ENCODE results near the gene SLC10A3. TPM values are rescaled to one million over a fixed set of nuclear protein-coding genes. Genes with fewer than 3 reads are reported as not detected.

The SLC10A3 gene
- total RNA-seq, 2 experiments from 2014 or later, result 14.4 to 16.1 TPM

- H3K27me3 Mint-ChIP-seq, result no peaks in the 10 kb centered on the region
- CTCF ChIA-PET, result no interaction called here
- intact Hi-C loops (cut with micrococcal nuclease), result loop anchor here (5.0 kb wide), 1 partner anchor 37 kb away; the partner anchor contains the start of gene FAM50A
- DNase-seq, result peak; percentile 96
- peak within 1 kb of the TSS; percentile 95 for H3K27ac Mint-ChIP-seq
- no peaks in the 10 kb centered on the region for H3K36me3 Mint-ChIP-seq
- POLR2A ChIA-PET, result interaction anchor here (0.6 to 1.3 kb wide), 4 partner anchors 8 to 79 kb away, joined by 3 to 4 read pairs (median 3); partner anchors contain the start of gene UBL4A
- H3K4me1 Mint-ChIP-seq (ENCODE audit: low read depth), result peaks cover 19% of the 10 kb centered on the region
- H3K9me3 Mint-ChIP-seq, result no peaks in the 10 kb centered on the region
- H3K4me3 Mint-ChIP-seq, result peak within 1 kb of the TSS; percentile 81
Measured at GRCh38 chrX:154478728-154479622, 11.5 kb downstream of the SLC10A3 start, which contains the start of gene LAGE3. TSS of gene LAGE3 (minus strand) at chrX:154479281. CDS start at chrX:154478915, 366 bp downstream.

- Mint-ChIP-seq H3K4me1 (ENCODE audit: low read depth) (peaks cover 15% of the 10 kb centered on the region), H3K4me3 (peak overlapping the region; percentile 81), H3K27me3 (no peaks in the 10 kb centered on the region), H3K27ac (peak overlapping the region; percentile 77), H3K9me3 (no peaks in the 10 kb centered on the region), H3K36me3 (no peaks in the 10 kb centered on the region)
- intact Hi-C loops (cut with micrococcal nuclease), result loop anchor here (5.0 kb wide), 1 partner anchor 36 kb away; the partner anchor contains the start of gene FAM50A
- no peak for DNase-seq
- CTCF ChIA-PET, result interaction anchor here (1.1 kb wide), 1 partner anchor 79 kb away, joined by 3 read pairs; no protein-coding TSS in a partner anchor
- POLR2A ChIA-PET, result interaction anchor here (0.6 to 1.3 kb wide), 4 partner anchors 9 to 78 kb away, joined by 3 to 4 read pairs (median 3); partner anchors contain the start of gene UBL4A
Measured at GRCh38 chrX:154477891-154478477, 12.4 kb downstream of the SLC10A3 start.

- DNase-seq, result no peak
- Mint-ChIP-seq H3K4me3 (no peak overlapping the region), H3K27me3 (no peaks in the 10 kb centered on the region), H3K9me3 (no peaks in the 10 kb centered on the region), H3K27ac (peak overlapping the region; percentile 8), H3K36me3 (no peaks in the 10 kb centered on the region), H3K4me1 (ENCODE audit: low read depth) (peaks cover 15% of the 10 kb centered on the region)
- CTCF ChIA-PET, result no interaction called here
- POLR2A ChIA-PET, result no interaction called here
- intact Hi-C loops (cut with micrococcal nuclease), result loop anchor here (5.0 kb wide), 1 partner anchor 35 kb away; the partner anchor contains the start of gene FAM50A
Measured at GRCh38 chrX:154476821-154477220, 13.6 kb downstream of the SLC10A3 start.

GRCh38 chrX:154473683-154474082, 16.7 kb downstream of the SLC10A3 start:
- POLR2A ChIA-PET, result no interaction called here
- H3K27me3 Mint-ChIP-seq, result no peaks in the 10 kb centered on the region
- H3K4me3 Mint-ChIP-seq, result no peak overlapping the region
- H3K4me1 Mint-ChIP-seq (ENCODE audit: low read depth), result peaks cover 13% of the 10 kb centered on the region
- CTCF ChIA-PET, result no interaction called here
- H3K27ac Mint-ChIP-seq, result peak overlapping the region; percentile 39
- DNase-seq, result no peak
- H3K36me3 Mint-ChIP-seq, result no peaks in the 10 kb centered on the region
- no peaks in the 10 kb centered on the region for H3K9me3 Mint-ChIP-seq
- intact Hi-C loops (cut with micrococcal nuclease), result no loop called here

- Mint-ChIP-seq H3K27me3 (no peaks in the 10 kb centered on the region), H3K4me3 (no peak overlapping the region), H3K9me3 (no peaks in the 10 kb centered on the region), H3K4me1 (ENCODE audit: low read depth) (peaks cover 8% of the 10 kb centered on the region), H3K36me3 (no peaks in the 10 kb centered on the region), H3K27ac (peak overlapping the region; percentile 39)
- intact Hi-C loops (cut with micrococcal nuclease), result no loop called here
- DNase-seq, result no peak
- POLR2A ChIA-PET, result interaction anchor here (0.7 kb wide), 1 partner anchor 20 kb away, joined by 3 read pairs; no protein-coding TSS in a partner anchor
- CTCF ChIA-PET, result no interaction called here
Measured at GRCh38 chrX:154472685-154473632, 17.5 kb downstream of the SLC10A3 start.

- Mint-ChIP-seq H3K4me3 (no peak overlapping the region), H3K4me1 (ENCODE audit: low read depth) (peaks cover 3% of the 10 kb centered on the region), H3K27ac (no peak overlapping the region), H3K9me3 (no peaks in the 10 kb centered on the region), H3K27me3 (no peaks in the 10 kb centered on the region), H3K36me3 (no peaks in the 10 kb centered on the region)
- no peak for DNase-seq
- CTCF ChIA-PET, result no interaction called here
- POLR2A ChIA-PET, result interaction anchor here (0.7 kb wide), 1 partner anchor 19 kb away, joined by 3 read pairs; no protein-coding TSS in a partner anchor
- intact Hi-C loops (cut with micrococcal nuclease), result no loop called here
Measured at GRCh38 chrX:154471839-154472684, 18.4 kb downstream of the SLC10A3 start.

- H3K9me3 Mint-ChIP-seq, result no peaks in the 10 kb centered on the region
- no peak overlapping the region for H3K4me3 Mint-ChIP-seq
- peaks cover 3% of the 10 kb centered on the region for H3K4me1 Mint-ChIP-seq (ENCODE audit: low read depth)
- no peaks in the 10 kb centered on the region for H3K36me3 Mint-ChIP-seq
- no peak overlapping the region for H3K27ac Mint-ChIP-seq
- no peaks in the 10 kb centered on the region for H3K27me3 Mint-ChIP-seq
- ChIA-PET CTCF (no interaction called here), POLR2A (no interaction called here)
- intact Hi-C loops (cut with micrococcal nuclease), result no loop called here
- DNase-seq, result no peak
Measured at GRCh38 chrX:154470914-154471568, 19.4 kb downstream of the SLC10A3 start.

- ChIA-PET CTCF (no interaction called here), POLR2A (no interaction called here)
- no peaks in the 10 kb centered on the region for H3K36me3 Mint-ChIP-seq
- H3K4me1 Mint-ChIP-seq (ENCODE audit: low read depth), result peaks cover under 1% of the 10 kb centered on the region
- intact Hi-C loops (cut with micrococcal nuclease), result no loop called here
- no peaks in the 10 kb centered on the region for H3K27me3 Mint-ChIP-seq
- no peak for DNase-seq
- H3K27ac Mint-ChIP-seq, result no peak overlapping the region
- no peaks in the 10 kb centered on the region for H3K9me3 Mint-ChIP-seq
- H3K4me3 Mint-ChIP-seq, result no peak overlapping the region
Measured at GRCh38 chrX:154470434-154470833, 20.0 kb downstream of the SLC10A3 start.

GRCh38 chrX:154469880-154470279, 20.5 kb downstream of the SLC10A3 start:
- no peaks in the 10 kb centered on the region for H3K4me1 Mint-ChIP-seq (ENCODE audit: low read depth)

GRCh38 chrX:154469114-154469513, 21.3 kb downstream of the SLC10A3 start:
- Mint-ChIP-seq H3K4me1 (ENCODE audit: low read depth) (no peaks in the 10 kb centered on the region), H3K27me3 (no peaks in the 10 kb centered on the region), H3K36me3 (no peaks in the 10 kb centered on the region), H3K27ac (no peak overlapping the region), H3K9me3 (no peaks in the 10 kb centered on the region), H3K4me3 (no peak overlapping the region)
- no peak for DNase-seq
- ChIA-PET POLR2A (no interaction called here), CTCF (no interaction called here)
- intact Hi-C loops (cut with micrococcal nuclease), result no loop called here

More at GRCh38 chrX:154469880-154470279, 20.5 kb downstream of the SLC10A3 start:
- POLR2A ChIA-PET, result no interaction called here
- Mint-ChIP-seq H3K4me3 (no peak overlapping the region), H3K36me3 (no peaks in the 10 kb centered on the region), H3K27me3 (no peaks in the 10 kb centered on the region), H3K27ac (no peak overlapping the region), H3K9me3 (no peaks in the 10 kb centered on the region)
- intact Hi-C loops (cut with micrococcal nuclease), result no loop called here
- no peak for DNase-seq
- CTCF ChIA-PET, result no interaction called here

GRCh38 chrX:154468217-154468616, 22.2 kb downstream of the SLC10A3 start:
- Mint-ChIP-seq H3K27ac (no peak overlapping the region), H3K4me1 (ENCODE audit: low read depth) (no peaks in the 10 kb centered on the region)
- CTCF ChIA-PET, result no interaction called here

More at GRCh38 chrX:154468217-154468616, 22.2 kb downstream of the SLC10A3 start:
- Mint-ChIP-seq H3K27me3 (no peaks in the 10 kb centered on the region), H3K9me3 (no peaks in the 10 kb centered on the region), H3K4me3 (no peak overlapping the region), H3K36me3 (no peaks in the 10 kb centered on the region)
- DNase-seq, result no peak
- POLR2A ChIA-PET, result no interaction called here
- intact Hi-C loops (cut with micrococcal nuclease), result no loop called here

Measured in activated CD4-positive, alpha-beta memory T cell treated with anti-CD3 and anti-CD28 coated beads for 36 hours (primary cell).